Astrocyte (in vitro differentiated cells and primary cell): ENCODE results near the gene RHBDL3.

Experiments used
- CTCF ChIP-seq: IDR thresholded peaks from 2 replicates; pipeline ENCODE4 v1.5.1; 2011; ENCODE audit warnings: low read depth, mild to moderate bottlenecking, inconsistent platforms, low read length, moderate library complexity; ENCODE audit not compliant: insufficient read depth
- EZH2 ChIP-seq: IDR thresholded peaks from 2 replicates; pipeline ENCODE4 v1.6.1; 2012; ENCODE audit warnings: mild to moderate bottlenecking, low read length, inconsistent platforms; ENCODE audit not compliant: insufficient read depth

DNA sequence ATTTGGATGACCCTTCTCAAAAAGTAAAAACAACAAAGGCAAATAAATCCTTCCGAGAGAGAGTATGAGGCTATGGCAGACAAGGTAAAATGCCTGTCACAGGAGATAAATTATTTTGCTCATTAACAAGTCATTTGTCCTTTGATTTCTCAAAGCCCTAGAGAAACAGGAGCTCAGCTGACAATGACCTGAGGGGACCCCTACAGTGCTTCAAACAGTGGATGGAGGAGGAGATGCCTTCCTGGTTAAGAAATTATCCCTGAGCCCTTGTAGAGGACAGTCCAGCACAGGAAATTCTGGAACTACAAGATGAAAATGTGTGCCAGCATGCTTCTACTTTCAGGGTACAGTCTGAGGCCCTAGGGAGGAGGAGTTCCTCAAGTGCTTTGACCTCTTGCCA, 24.0 kb upstream of the RHBDL3 start:
- TF ChIP-seq CTCF = no peak
- TF ChIP-seq EZH2 = no peak
